Measurements from ENCODE around the gene ETV3.
"Not testable (repeated sequence)": the region's sequence is repeated elsewhere in the genome, so short reads cannot be mapped to it uniquely, and the experiment has no call there.

The ETV3 gene

DNA sequence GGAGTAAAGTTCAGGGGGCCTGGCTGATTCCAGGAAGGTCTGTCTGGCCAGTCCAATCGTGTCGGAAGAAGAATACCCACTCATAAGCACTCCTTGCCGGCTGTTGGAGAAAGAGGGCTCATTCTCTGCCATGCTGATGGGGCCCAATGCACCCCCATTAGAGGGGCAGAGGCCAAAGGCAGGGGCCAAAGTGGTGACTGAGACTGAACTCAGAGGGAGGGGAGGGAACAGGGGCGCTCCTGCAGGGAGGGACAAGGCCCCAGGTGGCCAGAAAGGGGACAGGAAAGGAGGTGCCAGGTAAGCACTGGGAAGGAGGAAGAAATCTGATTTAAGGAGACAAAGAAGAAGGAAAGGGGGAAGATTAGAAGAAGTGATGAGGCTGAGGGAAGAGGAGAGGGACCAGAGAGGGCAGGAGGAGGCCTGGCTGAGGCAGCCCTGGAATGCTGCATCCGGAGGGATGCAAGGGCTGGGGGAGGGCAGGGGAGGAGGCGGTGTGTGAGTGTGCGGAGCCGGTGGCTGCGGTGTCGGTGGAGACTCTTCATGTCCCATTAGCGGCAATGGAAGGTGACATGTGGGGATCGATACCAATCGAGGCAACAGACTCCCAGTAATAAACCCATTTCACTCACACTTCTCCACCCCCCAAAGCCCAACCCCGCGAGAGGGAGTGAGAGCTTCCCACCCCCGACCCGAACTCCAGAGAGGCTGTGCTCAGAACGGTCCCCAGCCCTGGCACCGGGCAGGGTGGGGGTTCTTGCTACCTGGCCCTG, 26.6 kb downstream of the ETV3 start:
- peak; percentile 75 for DNase-seq

DNA sequence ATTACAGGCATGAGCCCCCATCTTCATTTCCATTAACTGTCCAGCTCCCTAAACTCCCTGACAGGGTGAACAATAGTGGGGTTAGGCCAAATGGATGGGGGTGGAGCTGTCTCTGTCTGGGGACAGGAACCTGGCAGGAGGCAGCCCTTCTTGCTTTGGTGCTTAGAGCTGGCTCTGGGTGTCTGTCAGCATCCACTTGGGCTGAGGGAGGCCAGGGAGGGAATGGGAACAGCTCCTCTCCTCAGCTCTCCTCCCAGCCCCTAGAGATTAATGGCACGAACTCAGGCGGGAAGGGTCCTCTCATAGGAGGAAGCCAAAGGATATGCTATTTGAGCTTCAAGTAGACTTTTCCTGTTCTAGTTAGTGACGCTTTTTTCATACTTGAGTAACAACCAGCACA, 27.5 kb downstream of the ETV3 start:
- no peak for DNase-seq

DNA sequence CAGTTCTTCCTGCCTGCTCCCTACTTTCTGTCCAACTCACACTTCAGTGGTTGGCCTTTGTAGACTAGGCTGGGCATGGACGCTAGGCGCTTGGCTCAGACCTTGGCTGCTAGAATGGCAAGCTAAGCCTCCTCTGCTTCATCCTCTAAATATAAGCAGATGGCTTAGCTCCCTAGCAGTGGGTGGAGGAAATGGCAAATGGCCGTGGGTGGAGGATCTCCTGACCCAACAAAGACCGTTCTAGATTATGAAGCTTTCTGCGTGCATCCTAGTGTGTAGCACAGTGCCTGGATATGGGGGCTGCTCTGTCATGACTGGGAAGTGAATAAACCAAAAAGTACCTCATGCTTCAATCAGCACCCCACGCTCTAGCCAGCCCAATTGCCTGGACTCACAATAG, 28.2 kb downstream of the ETV3 start:
- no peak for DNase-seq

DNA sequence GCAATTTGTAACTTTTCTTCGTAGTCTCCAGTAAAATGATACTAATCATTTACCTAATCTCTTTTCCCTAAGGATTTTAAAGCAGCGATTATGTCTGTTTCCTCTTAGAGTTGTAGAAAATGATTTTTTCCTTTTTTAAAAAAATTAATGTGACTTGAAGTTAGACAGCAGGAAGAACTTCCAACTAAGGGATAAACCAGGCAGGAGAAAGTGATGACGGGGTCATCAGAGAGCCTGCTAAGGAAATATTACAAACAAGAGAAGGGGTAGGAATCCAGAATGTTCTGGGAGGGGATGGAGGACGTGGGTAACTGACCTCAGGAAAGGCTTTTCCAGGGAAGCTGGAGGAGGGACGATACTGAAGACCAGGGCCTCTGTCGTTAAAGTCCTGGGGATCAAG, 29.7 kb downstream of the ETV3 start:
- no peak for DNase-seq

DNA sequence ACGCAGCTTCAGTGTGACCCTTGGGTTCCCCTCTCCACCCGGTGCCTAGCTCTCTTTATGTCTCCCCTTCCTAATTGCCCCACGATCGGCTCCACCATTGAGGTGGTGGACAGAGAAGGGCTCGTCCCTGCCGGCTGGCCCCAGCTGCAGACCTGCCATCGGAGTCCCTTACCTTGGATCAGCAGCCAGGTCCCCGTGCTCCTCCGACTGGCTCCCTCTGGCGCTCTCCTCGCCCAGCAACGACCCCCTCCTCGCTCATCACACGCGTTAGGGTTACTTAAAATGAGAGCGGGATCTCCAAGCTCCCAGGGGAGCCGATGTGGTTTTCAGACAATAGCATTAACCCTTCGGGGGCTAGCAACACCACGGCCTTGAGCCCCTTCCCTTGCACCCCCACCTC, 30.5 kb downstream of the ETV3 start:
- DNase-seq: no peak

DNA sequence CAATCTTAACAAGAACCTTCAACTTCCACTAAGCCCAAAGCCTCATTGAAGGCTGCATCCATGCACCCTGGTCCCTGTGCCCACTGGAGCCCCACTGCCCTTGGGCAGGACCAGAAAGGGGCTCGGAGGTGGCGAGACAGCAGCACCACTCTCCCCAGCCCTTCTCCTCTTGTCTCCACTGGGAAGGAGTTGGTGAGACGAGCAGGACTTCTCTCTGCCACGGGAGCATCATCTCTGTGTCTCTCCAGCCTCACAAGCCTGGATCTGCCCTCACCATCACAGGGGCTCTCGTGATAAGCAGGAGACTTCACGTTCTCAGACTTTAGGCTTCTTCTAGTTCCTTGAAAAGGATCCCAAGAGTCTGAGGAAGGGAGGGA, 31.4 kb downstream of the ETV3 start:
- no peak for DNase-seq

DNA sequence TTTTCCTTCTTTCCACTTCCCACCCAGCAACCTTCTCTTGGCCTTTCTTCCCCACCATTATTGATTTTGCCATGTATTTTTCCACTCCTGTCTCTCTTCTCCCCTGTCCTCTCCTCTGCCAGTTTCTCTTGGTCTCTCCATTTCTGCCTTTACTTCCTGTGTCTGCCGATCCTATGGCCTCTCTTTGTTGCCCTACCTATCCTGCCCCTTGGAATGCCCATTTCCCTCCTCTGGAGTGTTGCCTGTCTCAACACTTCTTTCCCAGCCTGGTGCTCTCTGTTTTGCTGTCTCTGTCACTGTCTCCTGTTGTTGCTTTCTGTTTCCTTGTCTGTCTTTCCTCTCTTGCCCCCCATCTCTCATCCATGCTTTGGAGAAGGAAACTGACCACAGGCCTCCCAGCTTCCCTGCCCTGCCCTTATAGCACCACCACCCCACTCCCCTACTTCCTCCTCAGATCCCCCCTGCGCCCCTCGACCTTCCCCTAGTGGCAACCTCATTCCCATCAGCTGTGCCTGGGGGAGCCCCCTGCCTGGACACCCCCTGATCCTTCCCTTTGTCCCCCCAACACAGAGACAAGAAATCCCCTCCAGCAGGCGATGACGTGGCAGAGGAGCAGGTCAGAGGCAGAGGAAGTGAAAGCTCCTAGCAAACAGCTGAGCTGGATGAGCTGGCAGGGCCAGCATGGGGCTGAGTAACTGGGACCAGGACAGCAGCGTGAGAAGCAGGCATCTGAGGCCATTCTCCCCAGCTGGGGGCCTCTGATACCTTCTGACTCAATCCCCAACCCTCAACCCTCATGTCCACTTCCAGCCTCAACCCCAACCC, 32.0 kb downstream of the ETV3 start:
- no peak for DNase-seq

DNA sequence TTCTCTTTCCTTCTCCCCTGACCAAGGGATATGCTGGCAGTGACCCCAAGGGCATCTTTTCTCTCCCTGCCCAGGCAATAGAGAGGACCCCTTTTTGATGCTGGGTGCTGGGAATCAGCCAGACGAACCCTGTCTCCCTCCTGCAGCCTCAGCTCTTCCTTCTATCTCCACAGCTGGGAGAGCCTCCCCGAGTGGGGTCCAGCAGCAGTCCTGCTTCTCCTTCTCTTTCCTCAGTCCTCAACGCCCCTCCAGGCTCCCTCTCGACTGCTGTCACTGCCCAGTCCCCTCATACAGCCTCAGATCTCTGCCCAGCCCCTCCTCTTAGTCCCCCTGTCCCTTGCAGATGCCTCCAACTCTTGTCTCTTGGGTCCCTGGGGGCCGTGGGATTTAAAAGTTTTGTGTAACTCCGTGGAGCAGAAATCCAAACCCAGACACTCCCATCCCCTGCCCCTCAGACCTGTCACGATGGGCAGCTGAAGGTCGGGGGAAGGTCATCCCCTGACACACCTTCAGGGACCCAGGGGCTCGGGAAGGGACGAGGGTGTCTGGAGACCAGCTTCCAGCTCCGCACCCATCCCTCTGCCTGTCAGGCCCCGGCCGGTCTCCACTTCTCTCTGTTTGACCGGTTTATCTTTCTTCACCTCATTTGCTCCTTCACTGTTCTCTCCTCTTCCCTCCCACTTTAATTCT, 32.8 kb downstream of the ETV3 start:
- no peak for DNase-seq

DNA sequence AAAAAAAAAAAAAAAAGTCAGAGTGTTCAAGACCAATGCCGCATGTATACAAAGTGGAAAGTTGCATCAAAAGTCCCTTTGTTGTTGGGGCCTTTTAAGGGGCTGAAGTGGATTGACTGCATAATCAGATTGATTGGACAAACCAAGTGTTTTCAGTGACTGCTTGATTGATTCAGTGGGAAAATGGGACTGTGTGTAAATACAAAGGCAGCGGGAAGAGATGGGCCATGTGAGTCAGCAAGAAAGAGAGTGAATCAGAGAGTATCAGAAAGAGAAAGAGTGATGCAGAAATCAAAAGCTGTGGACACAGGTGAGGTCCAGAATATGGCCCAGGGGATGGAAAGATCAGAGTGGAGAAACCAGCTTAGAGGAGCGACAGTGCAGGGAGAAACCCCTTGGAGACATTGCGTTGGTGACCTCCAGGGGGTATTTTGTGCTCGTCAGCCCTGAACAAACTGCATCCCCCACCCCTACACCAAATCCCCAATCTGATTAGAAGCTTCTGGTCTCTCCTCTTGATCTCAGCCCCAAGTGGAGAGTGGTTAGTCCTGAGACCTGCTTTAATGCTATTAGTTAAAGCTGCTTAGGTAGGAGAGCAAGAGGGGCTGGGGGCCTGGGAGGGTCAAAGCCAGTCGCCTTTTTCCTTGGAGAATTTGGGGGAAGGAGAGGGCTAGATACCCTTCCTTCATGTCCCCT, 33.4 kb downstream of the ETV3 start:
- DNase-seq: peak; percentile 33

DNA sequence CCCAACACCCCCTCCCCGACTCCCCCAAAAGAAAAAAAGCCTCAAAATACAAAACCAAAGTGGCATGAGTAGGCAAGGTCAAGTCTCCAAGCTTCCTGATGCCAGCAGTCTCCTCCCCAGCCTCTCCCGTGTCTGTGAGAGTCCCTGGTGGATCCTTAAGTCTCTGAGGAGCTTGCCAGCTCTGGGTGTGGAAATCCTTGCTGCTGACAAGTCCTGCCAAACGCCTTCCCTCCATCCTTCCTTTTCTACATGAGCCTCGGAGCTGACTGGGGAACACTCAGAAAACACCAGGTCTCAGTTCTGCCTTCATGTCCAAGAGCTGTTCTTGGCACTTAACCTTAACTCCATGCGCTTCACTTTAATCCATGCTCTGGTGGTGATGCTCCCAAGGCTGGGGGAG, 34.9 kb downstream of the ETV3 start:
- DNase-seq: no peak

DNA sequence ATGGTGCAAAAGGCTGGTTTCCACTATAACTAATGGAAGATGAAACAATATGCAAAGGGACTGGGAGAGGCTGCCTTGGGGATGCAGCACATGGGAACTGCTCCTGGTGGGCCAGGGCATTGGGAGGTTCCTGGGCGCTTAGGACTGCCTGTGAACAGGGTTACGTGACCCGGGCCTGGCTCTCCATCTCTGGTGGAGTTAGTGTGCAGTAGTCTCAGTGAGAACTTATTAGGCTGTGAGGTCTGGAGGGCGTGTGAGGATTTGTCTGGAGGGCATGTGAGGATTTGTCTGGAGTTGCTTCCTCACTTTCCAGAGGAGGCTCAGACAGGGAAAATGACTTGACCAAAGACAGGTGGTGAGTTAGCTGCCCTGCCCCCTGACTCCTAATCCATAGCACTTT, 37.0 kb downstream of the ETV3 start:
- no peak for DNase-seq

DNA sequence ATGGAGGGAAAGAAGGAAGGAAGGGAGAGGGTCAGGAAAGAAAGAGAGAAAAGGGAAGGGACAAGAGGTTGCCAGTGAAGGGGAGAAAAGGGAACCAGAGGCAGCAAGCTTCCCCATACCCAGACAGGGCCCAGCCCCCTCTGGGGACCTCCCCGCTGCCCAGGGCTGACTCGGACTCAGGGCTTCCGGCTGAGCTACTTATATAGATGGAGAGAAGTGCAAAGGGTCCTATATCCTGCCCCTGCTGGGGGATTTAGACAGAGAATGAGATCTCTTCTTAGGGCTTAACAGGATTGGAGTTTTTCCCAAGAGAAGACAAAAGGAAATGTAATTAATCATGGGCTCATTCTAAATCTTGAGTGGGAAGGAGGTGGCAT, 38.6 kb downstream of the ETV3 start, which contains the start of gene ETV3L:
Gene ETV3L, minus strand, starts transcription at position 176 of the 377 bp plus-strand sequence. CDS start 285 bp downstream, outside the sequence.
- DNase-seq: no peak

DNA sequence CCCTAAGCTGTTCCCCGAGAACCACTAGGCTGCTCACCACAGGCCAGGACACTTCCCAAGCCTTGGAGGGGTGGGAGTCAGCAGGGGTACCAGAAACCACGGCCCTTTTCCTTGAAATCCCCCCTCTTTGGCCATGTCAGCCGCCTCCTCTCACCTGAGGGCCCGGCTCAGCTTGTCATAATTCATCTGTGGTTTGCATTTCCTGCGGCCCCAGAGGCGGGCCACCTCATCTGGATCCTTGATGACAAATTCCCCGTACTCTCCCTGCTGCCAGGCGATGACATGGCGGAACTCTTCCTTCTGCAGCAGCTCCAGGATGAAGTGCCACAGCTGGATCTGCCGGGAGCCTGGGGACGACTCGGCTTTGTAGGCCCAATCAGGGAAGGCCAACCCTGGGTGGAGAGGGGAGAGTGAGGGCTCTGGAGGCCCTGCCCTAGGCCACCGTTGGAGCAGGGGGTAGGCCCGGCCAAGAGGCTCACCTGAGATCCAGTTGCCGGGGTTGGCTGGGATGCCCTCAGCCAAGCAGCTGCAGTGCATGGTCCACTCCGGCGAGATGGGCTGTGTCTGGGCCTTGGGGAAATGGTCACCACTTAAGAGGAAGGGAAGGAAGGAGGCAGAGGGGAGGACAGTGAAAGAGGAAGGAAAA, 39.1 kb downstream of the ETV3 start:
- not testable (repeated sequence) for DNase-seq

DNA sequence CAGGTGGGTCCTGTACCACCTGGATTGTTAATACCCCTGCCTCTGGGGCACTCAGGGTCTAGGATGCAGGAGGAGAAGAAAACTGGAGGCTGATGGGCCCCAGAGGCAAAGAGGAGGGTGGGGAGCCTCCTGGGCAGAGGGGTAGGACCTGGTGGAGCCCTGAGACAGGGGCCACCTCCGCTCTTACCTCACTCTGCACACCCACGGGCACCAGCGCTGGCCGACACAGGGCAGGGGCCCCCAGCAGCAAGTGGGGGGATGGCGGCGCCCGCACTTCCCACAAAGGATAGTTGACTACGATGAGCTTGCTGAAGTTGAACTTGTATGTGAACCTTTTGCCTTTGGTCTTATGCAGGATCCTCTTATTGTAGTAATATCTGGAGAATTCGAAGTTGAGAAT, 39.7 kb downstream of the ETV3 start:
- DNase-seq: no peak

DNA sequence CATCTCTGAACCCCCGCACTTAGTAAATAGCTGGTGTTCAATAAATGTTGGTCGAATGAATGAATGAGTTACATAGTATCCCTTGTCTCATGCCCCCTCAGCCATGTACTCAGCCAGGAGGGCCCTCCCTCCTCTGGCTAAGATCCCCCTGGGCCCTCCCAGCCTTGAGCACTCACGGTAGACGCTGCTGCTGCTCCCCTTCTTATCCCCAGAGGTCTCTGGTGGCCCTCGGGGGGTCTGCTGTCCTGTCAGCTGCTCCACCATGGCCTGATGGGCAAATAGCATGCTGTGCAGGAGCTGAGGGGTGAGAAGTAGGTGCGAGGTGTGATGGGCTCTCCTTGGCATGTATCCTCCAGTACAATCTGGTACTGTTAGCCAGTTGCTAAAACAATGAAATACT, 40.5 kb downstream of the ETV3 start:
- DNase-seq: no peak

DNA sequence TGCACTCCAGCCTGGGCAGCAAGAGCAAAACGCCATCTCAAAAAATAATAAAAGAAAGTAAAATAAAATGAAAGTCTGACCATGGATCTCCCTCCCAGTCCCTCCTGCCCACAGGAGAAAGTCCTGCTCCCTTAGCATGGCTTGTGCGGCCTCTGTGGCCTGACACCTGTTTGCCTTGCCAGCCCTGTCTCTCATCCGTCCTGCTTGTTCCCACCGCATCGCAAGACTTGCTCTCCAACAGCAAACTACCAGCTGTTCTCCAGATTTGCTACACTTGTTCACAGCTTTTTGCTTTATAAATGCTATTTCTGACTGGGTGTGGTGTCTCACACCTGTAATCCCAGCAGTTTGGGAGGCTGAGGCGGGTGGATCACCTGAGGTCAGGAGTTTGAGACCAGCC, 41.3 kb downstream of the ETV3 start:
- DNase-seq: no peak

DNA sequence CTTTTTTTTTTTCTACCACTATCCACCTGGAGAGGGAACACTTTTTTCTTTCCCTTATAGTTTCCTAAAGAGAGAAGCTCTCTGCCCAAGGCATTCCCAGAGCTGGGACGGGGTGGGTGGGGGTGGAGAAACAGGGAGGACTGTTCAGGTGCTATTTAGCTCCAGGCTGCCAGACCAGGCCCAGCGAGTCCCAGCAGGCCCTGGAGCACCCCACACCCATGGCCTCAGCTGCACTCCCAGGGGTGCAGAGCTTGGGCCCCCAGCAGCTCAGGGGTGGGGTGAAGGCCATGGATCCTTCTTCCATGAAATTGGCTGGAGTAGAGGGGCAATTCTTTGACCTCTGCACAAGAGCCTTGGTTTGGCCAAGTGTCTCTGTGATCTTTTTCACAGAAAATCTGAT, 42.6 kb downstream of the ETV3 start:
- DNase-seq: no peak

DNA sequence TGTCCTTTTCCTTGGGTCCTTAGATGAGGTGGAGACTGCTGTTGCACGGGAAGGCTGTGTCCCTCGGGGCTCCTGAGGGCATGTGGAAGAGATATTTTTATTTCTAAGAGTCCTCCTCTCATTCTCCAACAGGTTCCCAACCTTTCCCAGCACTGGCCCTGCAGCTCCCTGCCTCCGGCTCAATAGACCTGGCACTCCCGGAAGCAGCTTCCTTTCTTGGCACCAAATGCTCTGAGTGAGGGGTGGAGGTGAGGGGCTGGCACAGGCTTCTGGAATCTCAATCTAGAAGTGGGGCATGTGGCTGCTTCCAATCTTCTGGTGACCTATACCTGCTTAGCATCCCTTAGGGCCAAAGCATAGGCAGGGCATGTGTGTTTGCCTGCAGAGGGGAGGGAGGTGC, 43.1 kb downstream of the ETV3 start:
- no peak for DNase-seq

DNA sequence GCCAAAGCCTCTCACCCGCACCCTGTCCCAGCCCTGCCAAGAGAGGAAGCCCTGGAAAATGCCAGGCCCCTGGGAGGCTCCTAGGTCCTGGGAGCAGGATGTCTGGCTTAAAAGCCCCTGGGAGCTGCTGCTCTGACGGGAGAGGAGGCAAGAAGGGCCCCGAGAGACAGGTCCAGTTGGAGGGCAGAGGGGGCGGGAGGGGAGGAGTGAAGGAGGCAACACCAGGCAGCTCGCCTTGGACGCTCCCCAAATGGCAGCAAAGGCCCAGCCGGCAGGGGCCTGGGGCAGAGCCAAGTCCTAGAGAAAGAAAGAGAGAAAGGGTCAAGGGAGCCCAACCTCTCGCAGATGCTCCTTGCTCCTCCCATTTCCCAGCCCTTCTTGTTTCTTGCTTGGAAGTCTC, 45.4 kb downstream of the ETV3 start:
- DNase-seq: no peak

DNA sequence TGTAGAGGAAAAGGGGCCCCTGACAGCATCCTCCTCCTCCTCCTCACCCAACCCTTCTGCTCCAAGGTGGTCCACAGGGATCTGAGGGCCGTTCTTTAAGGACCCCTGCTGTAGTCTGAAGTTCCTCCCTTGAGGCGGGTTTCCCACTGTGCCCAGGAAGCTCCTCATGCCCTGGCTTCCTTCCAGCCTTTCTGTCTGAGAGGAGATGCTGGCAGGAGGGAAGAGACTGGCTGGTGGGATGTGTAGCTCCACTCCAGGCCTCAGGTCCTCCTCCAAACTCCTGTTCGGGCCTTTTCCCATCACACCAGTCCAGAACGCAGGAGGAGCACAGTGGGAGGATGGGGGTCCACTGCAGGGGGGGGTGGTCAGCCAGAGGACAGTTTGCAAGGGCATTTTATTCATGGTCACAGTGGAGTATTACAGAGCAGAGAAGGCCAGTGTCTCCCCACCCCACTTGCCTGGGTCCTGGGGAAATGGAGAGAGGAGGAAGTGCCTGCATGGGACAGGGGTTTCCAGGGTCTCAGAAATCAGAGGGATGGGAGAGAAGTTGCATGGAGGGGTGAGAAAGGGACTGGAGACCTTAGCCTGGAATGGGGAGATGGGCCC, 46.4 kb downstream of the ETV3 start:
- DNase-seq: no peak

DNA sequence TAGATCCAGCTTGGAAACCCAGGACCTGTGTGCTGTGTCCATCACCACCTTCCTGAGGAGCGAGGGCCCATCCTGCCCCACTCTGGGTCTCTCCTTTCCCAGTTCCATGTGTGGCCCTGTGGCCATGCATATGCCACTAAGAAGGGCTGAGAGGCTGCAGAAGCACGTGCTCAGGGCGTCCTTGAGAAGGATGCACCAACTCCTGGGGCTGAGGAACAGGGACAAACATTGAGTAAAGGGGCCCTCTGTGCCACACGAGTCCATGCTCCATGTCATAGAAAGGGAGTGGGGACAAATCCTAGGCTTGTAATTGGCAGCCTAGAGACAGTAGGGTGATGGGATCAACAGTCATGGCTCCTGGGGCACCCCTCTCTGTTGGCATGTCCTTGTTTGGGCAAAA, 47.0 kb downstream of the ETV3 start:
- DNase-seq: no peak

DNA sequence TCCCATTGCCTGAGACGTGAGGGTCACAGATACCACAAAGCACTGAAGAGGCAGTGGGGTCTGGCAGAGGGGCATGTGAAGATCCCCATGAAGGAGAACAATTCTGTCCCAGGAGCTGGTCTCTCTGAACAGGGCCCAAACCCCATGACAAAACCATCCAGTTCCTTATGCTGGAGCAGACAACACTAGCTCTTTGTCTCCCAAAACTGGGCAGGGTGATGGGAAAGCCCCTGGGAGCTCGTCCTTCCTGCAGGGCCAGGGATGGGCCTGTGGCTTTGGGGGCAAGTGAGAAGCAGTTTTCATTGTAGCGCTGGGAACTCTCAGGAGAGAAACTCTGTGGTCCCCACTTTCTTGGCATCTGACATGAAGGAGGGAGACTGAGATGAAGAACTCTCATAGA, 47.4 kb downstream of the ETV3 start:
- DNase-seq: no peak

Data from eye (tissue), 1 donor.